Dermis blood vessel endothelial cell (primary cell): Measurements from ENCODE around the gene C2orf72. TPM values are rescaled to one million over a fixed set of nuclear protein-coding genes. Genes with fewer than 3 reads are reported as not detected.

Source experiments
- DNase-seq: peaks from one replicate; pipeline ENCODE4 v3.0.0; 2010
- total RNA-seq: library from RNA; depleted of rRNA; stranded (reverse); fragments of >200 nt; gene quantifications from 2 replicates; pipeline ENCODE4 v1.2.3, GENCODE V29; 2014

The C2orf72 gene
- total RNA-seq, 1 donor from 2014 or later, result under 0.01 TPM

- DNase-seq, result no peak
Observed at GRCh38 chr2:231084565-231084964, 47.2 kb downstream of the C2orf72 start.

- no peak for DNase-seq
Observed at GRCh38 chr2:231088754-231089153, 51.4 kb downstream of the C2orf72 start.

- no peak for DNase-seq
Observed at GRCh38 chr2:231093933-231094332, 56.6 kb downstream of the C2orf72 start.

GRCh38 chr2:231094736-231095346 is 57.5 kb downstream of the C2orf72 start:
- no peak for DNase-seq

Other genes with a start within 250 kb of the C2orf72 start
- gene ITM2C, start 172.6 kb upstream of the C2orf72 start, total RNA-seq, result 38.7 and 69.9 TPM in 2 replicates
- not detected in 2 replicates for gene GPR55, start 112.3 kb upstream of the C2orf72 start, total RNA-seq
- gene SPATA3, start 41.4 kb upstream of the C2orf72 start, total RNA-seq, result not detected in 2 replicates
- gene PSMD1, start 19.3 kb downstream of the C2orf72 start, total RNA-seq, result 115 and 135 TPM in 2 replicates
- gene HTR2B, start 87.5 kb downstream of the C2orf72 start, total RNA-seq, result 4.4 and 4.8 TPM in 2 replicates
- gene ARMC9, start 161.1 kb downstream of the C2orf72 start, total RNA-seq, result 9.7 and 19.9 TPM in 2 replicates